Prostate gland (tissue), 2 donors: ENCODE results near the gene MYOZ1. TPM values are rescaled to one million over a fixed set of nuclear protein-coding genes. Genes with fewer than 3 reads are reported as not detected.

Source experiments
- DNase-seq: peaks from one replicate; pipeline ENCODE4 v3.0.0-alpha.2; 2019; ENCODE audit warnings: low spot score
- H3K27ac ChIP-seq, 2 donors: fragments of 200-600 bp; sonication (generic); 2 replicates each; pipeline ENCODE4 v1.5.1; 2017 to 2019
- H3K27me3 ChIP-seq: fragments of 200-600 bp; sonication (generic); replicated peaks from 2 replicates; pipeline ENCODE4 v1.5.1; 2019; ENCODE audit not compliant: insufficient read depth
- H3K36me3 ChIP-seq, 2 donors: fragments of 200-600 bp; sonication (generic); 1 replicate in 1 of 2; 2 replicates in 1 of 2; pipeline versions ENCODE4 v1.5.1 to v1.8.1; 2017 to 2019
- H3K4me1 ChIP-seq: fragments of 200-600 bp; sonication (generic); replicated peaks from 2 replicates; pipeline ENCODE4 v1.5.1; 2019
- H3K4me3 ChIP-seq, 2 donors: fragments of 200-600 bp; sonication (generic); 2 replicates each; pipeline ENCODE4 v1.5.1; 2017 to 2019
- H3K9me3 ChIP-seq: fragments of 200-600 bp; sonication (generic); 2 replicates; pipeline ENCODE4 v1.5.1; 2017
- POLR2A ChIP-seq: fragments of 450-650 bp; IDR thresholded peaks from one replicate; pipeline ENCODE4 v1.6.1; 2016; ENCODE audit warnings: antibody characterized with exemption, mild to moderate bottlenecking
- POLR2AphosphoS5 ChIP-seq: sonication (generic); formaldehyde crosslinking; IDR thresholded peaks from one replicate; pipeline ENCODE4 v1.6.1; 2017; ENCODE audit warnings: antibody characterized with exemption
- WGBS: methylation state at CpG from one replicate; pipeline ENCODE4 v1.1.5; 2018; 5-methylcytosine and 5-hydroxymethylcytosine counted together
- intact Hi-C: fragments of 100-400 bp; cut with DNase I; formaldehyde crosslinking; loops from one replicate; pipeline ENCODE4 v1.14.2; 2022
- total RNA-seq, 2 donors: library from RNA; depleted of rRNA; stranded (reverse); fragments of >200 nt; gene quantifications; one replicate each; pipeline ENCODE4 v1.1.0, GENCODE V29; 2016
- TF ChIP-seq, protein P1 (sequence below), 4 experiments: fragments of 200-600 bp in 2 of 4; fragments of 450-650 bp in 2 of 4; sonication (generic) in 2 of 4; IDR thresholded peaks; 1 replicate in 3 of 4; 2 replicates in 1 of 4; pipeline ENCODE4 v1.5.1; 2016 to 2019; ENCODE audit warnings: antibody characterized with exemption in 4 of 4, mild to moderate bottlenecking in 2 of 4, moderate library complexity in 2 of 4

Gene MYOZ1
- total RNA-seq, 2 donors from 2014 or later: 1.6 to 3.3 TPM

DNA sequence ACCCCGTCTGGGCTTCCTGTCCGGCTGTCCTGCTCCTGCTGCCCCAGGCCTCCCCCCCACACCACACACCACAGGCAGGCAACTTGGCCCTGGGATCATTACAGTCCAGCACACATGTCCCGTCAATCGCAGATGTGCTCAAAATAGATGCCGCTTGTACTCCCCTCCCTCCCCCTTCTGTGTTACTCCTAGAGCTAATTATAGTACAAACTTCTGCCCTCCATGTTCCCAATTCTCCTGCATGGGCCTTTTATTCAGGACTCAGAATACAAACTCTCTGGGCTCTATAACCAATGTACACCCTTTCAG lies 14.7 kb upstream of the MYOZ1 start, which contains the start of gene SYNPO2L:
Gene SYNPO2L, minus strand, starts transcription at position 40 of the 309 bp plus-strand sequence. CDS start 107 bp downstream, outside the sequence.
- no peak within 1 kb of the TSS for H3K27ac ChIP-seq
- no peak for DNase-seq
- TF ChIP-seq POLR2A (no peak), POLR2AphosphoS5 (no peak)
- TF ChIP-seq, protein P1, sequence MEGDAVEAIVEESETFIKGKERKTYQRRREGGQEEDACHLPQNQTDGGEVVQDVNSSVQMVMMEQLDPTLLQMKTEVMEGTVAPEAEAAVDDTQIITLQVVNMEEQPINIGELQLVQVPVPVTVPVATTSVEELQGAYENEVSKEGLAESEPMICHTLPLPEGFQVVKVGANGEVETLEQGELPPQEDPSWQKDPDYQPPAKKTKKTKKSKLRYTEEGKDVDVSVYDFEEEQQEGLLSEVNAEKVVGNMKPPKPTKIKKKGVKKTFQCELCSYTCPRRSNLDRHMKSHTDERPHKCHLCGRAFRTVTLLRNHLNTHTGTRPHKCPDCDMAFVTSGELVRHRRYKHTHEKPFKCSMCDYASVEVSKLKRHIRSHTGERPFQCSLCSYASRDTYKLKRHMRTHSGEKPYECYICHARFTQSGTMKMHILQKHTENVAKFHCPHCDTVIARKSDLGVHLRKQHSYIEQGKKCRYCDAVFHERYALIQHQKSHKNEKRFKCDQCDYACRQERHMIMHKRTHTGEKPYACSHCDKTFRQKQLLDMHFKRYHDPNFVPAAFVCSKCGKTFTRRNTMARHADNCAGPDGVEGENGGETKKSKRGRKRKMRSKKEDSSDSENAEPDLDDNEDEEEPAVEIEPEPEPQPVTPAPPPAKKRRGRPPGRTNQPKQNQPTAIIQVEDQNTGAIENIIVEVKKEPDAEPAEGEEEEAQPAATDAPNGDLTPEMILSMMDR (IDR thresholded peaks at IDR 0.05): no peak
- H3K36me3 ChIP-seq: no peaks in the 10 kb centered on the region
- H3K4me1 ChIP-seq: no peaks in the 10 kb centered on the region
- no peaks in the 10 kb centered on the region for H3K9me3 ChIP-seq
- no peaks in the 10 kb centered on the region for H3K27me3 ChIP-seq
- WGBS: 77% methylated on average over 5 of the region's 5 CpGs
- intact Hi-C loops: no loop called here
- no peak within 1 kb of the TSS for H3K4me3 ChIP-seq

DNA sequence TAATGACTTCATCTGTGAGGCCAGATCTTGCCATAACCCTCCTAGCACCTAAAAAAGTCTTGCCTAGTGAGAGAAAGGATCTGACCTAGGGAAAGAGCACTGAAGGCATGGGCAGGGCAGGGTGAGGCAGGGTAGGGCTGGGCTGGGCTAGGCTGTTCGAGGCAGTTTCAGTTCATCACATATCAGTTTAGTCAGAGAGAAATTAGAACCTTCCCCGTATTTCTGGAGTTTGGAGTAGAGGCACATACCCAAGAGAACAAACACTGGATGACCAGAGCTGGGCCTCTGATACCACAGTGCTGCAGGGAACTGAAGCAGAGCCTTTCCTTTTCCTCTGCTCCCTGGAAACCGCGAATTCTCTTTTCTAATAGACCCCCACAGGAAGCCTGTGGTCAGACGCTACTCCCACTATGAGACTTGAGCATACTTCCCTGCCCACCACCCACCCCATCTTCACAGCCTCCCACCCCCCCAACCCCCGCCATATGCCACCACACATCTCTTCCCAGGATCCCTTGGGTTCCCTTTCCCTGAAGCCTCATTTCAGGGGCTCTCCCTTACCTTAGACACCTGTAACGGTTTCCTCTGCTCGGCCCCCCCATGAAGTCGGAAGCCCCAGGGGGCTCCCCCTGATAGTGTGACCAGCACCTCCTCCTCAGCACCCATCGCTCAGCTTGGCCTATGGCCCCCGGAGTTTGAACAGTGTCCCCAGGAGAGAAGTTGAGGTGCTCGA lies 14.1 kb upstream of the MYOZ1 start:
- no peak for TF ChIP-seq POLR2A
- TF ChIP-seq, protein P1 (IDR thresholded peaks at IDR 0.05): no peak
- TF ChIP-seq POLR2AphosphoS5: no peak
- 85% methylated on average over 12 of the region's 12 CpGs for WGBS
- no peak for DNase-seq

DNA sequence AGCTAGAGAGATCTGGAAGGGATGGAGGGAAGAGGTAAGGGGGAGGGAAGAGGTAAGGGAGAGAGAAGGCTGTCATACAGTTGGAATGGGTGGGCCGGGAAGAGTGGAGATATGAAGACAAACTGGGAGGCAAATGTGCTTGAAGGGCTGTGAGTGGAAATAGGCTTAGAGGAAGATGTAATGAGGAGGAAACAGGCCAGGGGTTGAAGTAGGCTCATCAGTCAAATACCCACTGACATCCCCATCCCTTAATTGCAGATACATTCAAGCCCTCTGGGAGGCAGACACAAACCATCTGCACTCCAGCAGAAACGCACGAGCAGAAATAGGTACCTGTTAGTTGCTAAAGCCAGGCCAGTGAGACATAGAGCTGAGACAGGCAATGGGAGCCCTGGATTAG lies 12.4 kb upstream of the MYOZ1 start:
- WGBS: 64% methylated on average over 3 of the region's 3 CpGs
- Histone ChIP-seq H3K36me3 (no peaks in the 10 kb centered on the region), H3K4me1 (no peaks in the 10 kb centered on the region), H3K27ac (no peak overlapping the region), H3K9me3 (no peaks in the 10 kb centered on the region), H3K4me3 (no peak overlapping the region), H3K27me3 (no peaks in the 10 kb centered on the region)
- DNase-seq: peak; percentile 17
- TF ChIP-seq, protein P1 (IDR thresholded peaks at IDR 0.05): peak in 1 of 4 experiments; percentile 46
- TF ChIP-seq POLR2AphosphoS5 (peak; percentile 29), POLR2A (no peak)
- intact Hi-C loops: no loop called here

More for the DNA sequence above, 14.1 kb upstream of the MYOZ1 start:
- no peaks in the 10 kb centered on the region for H3K27me3 ChIP-seq
- no peaks in the 10 kb centered on the region for H3K4me1 ChIP-seq
- intact Hi-C loops: no loop called here
- no peak overlapping the region for H3K27ac ChIP-seq
- no peaks in the 10 kb centered on the region for H3K36me3 ChIP-seq
- H3K9me3 ChIP-seq: no peaks in the 10 kb centered on the region
- no peak overlapping the region for H3K4me3 ChIP-seq

DNA sequence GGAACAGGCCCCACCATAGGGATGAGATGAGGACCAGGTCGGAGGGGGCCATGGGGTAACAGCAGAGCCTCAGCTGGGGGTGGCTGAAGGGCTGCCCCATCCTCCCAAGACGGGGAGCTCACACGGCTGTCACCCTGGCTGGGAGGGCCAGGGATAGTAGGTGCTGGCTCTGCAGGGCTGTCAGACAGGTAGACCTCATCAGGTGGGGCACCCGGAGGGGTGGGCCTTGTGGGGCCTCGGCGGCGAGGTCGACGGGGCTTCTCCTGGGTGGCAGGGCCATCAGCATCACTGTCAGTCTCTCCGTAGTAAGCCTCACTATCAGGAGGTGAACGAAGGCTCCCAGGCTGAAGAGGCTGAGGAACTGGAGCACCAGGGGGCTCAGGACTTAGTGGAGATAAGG lies 11.9 kb upstream of the MYOZ1 start:
- H3K27ac ChIP-seq: no peak overlapping the region
- no peaks in the 10 kb centered on the region for H3K36me3 ChIP-seq
- no peak for DNase-seq
- H3K9me3 ChIP-seq: no peaks in the 10 kb centered on the region
- WGBS: 92% methylated on average over 11 of the region's 11 CpGs
- H3K27me3 ChIP-seq: no peaks in the 10 kb centered on the region
- H3K4me3 ChIP-seq: no peak overlapping the region
- intact Hi-C loops: no loop called here
- TF ChIP-seq, protein P1 (IDR thresholded peaks at IDR 0.05): no peak
- TF ChIP-seq POLR2A: no peak
- no peak for TF ChIP-seq POLR2AphosphoS5
- no peaks in the 10 kb centered on the region for H3K4me1 ChIP-seq
